Vagina (tissue), 2 donors: ENCODE data around the gene LTO1.

Experiments
- POLR2A ChIP-seq, 2 donors: fragments of 450-650 bp; IDR thresholded peaks; one replicate each; pipeline ENCODE4 v1.6.1; 2017; ENCODE audit warnings: antibody characterized with exemption in 2 of 2, mild to moderate bottlenecking in 2 of 2, moderate library complexity in 2 of 2
- TF ChIP-seq, protein P1 (sequence below), 3 experiments: fragments of 450-650 bp in 2 of 3; fragments of 200-600 bp in 1 of 3; sonication (generic) in 1 of 3; IDR thresholded peaks; one replicate each; pipeline ENCODE4 v1.5.1; 2017 to 2019; ENCODE audit warnings: antibody characterized with exemption in 3 of 3, mild to moderate bottlenecking in 2 of 3, moderate library complexity in 2 of 3

DNA sequence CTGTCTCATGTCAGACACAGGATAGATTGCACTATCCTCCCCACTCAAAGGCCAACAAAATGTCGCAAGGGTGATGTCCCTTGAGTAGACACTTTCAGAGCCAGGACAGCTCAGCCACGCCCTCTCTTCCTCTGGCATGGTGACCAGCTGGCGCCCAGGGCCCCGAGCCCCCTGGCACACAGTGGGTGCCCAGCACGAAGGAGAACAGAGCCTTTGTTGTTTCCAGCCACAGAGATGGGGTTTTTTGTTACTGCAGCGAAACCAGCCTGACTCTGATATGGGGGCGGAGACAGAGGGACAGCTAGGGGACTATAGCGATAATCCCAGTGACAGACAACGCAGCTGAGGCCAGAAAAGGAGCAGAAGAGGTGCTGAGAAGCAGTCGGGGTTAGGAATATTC, 57.5 kb downstream of the LTO1 start:
- TF ChIP-seq, protein P1, sequence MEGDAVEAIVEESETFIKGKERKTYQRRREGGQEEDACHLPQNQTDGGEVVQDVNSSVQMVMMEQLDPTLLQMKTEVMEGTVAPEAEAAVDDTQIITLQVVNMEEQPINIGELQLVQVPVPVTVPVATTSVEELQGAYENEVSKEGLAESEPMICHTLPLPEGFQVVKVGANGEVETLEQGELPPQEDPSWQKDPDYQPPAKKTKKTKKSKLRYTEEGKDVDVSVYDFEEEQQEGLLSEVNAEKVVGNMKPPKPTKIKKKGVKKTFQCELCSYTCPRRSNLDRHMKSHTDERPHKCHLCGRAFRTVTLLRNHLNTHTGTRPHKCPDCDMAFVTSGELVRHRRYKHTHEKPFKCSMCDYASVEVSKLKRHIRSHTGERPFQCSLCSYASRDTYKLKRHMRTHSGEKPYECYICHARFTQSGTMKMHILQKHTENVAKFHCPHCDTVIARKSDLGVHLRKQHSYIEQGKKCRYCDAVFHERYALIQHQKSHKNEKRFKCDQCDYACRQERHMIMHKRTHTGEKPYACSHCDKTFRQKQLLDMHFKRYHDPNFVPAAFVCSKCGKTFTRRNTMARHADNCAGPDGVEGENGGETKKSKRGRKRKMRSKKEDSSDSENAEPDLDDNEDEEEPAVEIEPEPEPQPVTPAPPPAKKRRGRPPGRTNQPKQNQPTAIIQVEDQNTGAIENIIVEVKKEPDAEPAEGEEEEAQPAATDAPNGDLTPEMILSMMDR (IDR thresholded peaks at IDR 0.05) = no peak
- TF ChIP-seq POLR2A (IDR thresholded peaks at IDR 0.05) = no peak
